GDM1 (cell line): Measurements from ENCODE around the gene APOC3.

ENCODE experiments used
- DNase-seq: peaks from one replicate; lab custom pipeline; 2025; lab: John Stamatoyannopoulos, UW

The APOC3 gene

DNA sequence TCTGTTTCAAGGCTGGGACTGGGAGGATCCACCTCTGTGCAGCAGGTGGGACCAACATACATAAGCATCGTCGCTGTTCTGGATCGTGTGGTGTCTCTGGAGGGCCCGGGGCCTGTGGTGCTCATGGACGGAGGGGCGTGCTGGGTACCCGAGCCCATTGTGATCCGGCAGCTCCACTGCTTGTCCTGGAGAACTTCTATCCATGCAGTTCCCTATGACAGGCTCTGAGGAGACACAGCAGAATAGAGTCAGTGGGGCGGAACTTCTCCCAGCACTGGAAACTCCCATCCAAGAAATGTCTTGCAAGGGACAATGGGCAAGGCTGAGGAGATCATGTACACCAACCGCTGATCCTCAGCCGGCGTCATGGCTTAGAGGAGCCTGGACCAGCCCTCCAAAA is 19.4 kb downstream of the APOC3 start:
- no peak for DNase-seq

DNA sequence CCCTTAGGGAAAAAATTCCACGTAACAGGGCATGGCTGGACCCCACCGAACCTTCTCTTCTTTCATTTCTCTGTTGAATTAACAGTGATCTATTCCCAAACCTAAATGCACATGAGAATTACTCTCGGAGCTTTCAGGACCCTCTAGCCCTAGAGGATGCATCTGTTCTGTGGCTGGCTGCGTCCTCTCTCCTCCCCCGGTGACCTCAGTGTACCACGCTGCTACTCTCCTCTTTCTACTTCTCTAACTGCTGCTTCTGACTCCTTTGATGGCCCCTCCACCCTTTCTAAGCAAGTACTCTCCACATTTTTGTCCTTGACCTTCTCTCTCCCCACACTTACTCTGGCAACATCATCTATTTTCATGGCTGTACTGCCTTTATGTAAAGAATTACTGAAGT is 19.8 kb downstream of the APOC3 start:
- DNase-seq: peak; percentile 67

DNA sequence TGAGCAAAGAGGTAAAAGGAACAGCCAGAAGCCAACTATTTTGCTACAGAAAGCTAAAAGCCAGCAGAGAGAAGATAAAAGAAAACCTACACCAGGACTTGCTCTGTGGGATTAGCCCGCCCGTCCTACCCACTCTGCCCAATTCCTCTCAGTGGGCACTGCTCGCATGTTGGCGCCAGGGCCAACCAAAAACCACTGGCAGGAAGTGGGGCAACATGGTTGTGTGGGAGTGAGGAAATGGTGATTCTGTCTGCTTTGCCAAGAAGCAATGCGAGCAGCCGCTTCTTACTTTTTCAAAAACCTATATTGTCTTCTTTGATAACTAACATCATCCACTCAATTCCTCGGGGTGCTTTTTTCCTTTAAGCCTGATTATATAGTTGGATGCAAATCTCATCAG is 21.9 kb downstream of the APOC3 start:
- peak; percentile 85 for DNase-seq

DNA sequence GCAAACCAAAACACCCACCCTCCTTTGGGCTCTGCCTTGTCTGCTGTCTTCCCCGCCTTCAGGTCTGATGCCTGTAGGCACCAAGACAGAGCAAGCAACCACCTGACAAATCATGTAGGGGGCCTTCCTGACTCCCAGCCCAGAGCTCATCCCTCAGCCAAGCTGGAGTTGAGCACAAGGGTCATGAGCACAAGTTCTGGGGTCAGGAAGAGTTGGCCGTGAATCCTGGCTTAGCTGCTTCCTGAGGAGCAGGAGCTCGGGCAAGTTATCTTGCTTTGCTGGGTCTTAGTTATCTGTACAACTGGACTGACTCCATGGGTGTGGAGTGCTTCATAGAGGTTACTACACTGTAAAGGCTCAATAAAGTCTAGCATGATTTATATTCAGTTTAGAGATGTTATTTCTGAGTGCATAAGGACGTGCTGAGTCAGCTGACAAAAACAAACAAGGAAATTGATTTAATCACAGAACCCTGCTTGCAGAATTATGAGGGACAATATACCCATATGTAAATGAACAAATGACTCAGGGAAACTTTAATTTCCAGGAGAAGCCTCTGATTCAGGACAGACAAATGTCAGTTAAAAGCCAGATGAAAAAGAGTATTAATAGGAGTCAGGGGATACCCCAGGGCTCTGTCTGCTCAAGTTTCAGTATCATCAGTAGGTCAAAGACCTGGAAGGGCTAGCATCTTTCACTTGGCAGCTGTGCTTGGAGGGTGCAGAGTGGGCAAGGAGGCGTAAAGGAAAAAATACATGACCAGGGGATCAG is 22.7 kb downstream of the APOC3 start:
- DNase-seq: no peak

DNA sequence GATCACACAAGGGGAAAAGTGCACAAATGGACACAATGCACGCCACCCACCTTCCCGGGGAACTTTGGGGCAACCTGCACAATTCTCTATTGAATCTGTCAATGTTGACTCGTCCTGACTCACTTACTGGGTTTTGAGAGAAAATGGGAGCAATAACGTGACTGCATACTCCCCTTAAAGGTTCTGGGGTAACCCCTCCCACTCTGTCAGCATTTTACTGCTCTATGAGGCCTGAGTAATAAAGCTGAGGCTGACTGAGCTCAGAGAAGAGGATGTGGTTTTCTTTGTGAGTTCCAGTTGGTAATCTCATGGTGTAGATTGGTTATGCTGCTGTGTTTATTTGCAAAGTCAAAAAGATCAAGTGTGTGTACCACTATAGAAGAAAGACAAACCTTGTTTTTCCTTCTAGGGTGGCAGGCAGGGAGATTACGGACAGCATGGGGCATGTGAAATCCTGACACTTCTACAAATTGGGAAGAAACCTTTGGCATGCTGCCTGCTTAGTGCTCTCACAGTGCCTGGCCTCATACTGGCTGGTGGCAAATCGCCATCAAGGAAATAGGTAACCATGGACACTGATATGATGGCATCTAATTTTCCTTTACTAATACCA is 23.9 kb downstream of the APOC3 start:
- DNase-seq: peak; percentile 79

DNA sequence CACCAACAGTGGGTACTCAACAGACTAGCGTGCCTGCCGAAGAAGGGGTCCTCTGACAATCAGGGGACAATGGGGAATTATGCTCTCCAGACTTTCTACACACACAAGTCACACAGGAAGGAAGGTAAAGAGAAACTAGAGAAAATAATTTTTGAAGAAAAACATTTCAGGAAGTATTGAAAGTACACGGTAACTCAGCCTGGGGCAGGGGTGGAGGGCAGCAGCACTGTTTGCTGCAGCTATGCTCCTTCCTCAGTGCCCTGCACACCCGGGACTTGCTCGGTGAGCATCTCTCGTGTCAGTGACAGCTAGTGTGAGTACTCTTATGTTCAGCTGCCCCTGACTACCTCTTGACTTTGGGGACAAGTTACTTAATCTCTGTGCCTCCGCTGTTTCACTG is 25.7 kb downstream of the APOC3 start:
- DNase-seq: no peak

DNA sequence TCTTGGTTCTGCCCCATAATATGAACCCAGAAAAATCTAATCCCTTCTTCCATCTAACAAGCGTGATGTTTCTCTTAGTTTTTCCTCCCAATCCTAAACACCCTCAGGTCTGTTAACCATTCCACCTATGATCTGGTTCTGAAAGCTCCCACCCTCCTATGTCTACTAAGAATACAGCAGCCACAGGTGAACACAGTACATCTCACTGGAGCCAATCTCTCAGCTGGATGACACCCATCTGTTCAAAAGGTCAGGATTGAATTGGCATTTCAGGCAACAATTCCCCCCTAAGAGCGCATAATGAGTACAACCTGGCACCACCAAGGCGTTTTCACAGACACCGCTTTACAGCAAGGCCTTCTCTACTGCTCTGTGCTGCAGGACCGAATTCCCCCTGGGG is 26.7 kb downstream of the APOC3 start:
- DNase-seq: no peak

DNA sequence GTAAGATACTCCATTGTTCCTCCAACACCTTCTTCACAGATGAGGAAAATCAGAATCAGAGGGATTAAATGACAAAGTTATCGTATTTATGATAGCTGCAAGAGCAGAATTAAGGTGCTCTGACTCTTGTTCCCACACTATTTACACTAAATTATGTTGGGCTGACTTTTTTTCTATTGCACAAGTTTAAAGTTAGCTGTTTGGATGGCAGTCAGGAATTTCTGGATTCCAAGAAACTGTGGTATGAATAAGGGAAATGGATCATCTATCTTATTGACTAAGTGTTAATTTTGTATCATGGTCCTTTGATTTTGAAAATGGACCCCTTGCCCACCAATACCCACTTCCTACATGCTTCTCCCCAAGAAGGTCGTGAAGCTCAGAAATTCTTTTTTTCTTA is 27.6 kb downstream of the APOC3 start:
- no peak for DNase-seq

DNA sequence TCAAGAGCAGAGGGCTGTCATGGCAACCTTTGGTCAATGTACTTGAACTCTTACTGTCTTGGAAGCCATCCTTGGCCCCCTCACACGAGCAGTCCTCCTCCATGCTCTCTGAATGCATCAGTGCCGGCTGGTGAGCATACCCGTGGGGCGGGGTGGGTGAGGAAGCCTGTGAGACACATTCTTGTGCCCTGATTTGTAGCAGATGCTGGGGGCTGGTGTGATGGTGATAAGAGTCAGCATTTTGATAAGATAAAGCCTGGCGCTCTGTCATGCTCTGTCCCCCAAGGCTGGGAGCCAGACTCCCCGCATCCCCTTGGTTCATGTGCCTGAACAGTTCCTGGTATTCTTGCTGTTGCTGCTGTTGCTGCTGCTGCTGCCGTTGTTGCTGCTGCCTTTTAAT is 28.2 kb downstream of the APOC3 start:
- DNase-seq: no peak

DNA sequence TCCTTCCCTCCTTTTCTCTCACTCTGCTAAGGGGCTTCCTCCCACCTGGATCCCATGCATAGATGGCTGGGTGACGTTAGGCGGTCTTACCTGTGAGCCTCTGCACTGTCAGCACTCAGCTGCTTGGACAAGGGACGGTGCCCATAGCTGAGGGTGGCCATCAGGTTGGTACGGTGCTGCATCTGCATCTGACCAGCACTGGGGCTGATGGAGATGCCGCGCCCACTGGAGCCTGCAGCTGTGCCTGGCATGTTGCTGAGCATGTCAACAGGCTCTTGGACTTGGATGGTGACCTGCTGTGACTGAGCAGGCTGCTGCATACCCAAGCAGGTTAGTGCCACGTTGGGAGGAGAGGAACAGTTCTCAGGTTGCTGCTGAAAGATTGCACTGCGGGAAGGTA is 29.5 kb downstream of the APOC3 start:
- no peak for DNase-seq

DNA sequence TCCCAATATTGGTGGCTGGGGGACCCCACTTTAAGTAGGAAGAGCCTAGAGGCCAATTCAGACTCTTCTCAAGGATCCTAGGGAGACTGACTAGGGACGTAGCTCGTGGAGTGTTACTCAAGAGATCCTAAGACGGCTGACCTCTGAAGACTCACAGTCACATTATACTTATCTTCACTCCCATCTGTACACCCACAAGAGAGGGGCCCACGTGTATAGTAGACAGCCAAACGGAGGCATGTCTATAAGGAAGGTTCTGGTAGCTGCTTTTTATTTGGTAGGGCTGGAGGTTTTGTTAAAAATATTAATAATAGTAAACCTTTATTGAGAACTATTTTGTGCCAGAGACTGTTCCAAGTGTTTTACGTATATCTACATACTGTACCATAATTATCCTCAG is 30.6 kb downstream of the APOC3 start:
- DNase-seq: no peak

DNA sequence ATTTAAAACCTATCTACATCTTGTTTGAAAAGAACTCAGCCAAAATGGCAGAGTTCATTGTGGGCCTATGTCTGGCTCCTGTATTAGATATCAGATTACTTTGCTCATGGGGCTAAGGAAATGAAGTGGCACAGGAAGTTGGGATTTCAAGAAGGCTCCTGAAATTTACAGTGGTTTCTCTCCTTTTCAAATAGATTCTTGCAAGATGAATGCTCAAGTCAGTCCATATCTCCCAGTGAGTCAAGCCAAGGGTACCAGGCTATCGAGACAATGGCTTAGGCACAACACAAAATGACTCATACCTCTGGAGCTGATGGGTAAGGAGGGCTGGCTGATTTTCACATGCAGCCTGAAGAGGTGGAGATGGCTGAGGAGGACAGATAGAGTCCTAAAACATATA is 31.8 kb downstream of the APOC3 start:
- DNase-seq: no peak

DNA sequence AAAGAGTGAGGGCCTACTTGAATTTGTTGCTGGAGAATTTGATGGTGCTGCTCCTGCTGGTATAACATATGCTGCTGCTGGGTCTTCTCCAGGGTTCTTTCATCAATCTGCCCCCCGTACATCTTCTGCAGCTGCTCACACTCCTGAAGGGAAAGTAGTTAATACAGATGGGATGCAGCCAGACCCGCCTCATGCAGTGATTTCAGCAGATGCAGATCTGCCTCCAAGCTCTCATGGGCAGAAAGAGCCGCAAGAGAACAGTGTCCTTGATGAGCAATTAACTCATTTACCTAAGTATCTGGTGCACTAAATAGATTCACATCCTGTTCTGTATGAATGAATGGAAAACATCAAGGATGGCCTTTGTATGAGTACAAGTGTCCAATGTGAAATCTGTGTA is 32.5 kb downstream of the APOC3 start:
- DNase-seq: no peak

DNA sequence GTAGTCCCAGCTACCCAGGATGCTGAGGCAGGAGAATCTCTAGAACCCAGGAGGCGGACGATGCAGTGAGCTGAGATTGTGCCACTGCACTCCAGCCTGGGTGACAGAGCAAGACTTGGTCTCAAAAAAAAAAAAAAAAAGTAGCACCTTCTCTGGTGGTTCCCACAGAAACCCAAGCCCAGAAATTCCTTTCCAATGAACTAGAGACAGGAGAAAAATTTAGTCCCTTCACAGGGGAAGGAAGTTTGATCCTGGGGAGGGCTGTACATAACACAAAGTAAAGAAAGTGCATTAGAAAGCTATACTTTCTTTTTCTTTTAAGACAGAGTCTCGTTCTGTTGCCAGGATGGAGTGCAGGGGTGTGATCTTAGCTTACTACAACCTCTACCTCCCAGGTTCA is 33.2 kb downstream of the APOC3 start:
- no peak for DNase-seq

DNA sequence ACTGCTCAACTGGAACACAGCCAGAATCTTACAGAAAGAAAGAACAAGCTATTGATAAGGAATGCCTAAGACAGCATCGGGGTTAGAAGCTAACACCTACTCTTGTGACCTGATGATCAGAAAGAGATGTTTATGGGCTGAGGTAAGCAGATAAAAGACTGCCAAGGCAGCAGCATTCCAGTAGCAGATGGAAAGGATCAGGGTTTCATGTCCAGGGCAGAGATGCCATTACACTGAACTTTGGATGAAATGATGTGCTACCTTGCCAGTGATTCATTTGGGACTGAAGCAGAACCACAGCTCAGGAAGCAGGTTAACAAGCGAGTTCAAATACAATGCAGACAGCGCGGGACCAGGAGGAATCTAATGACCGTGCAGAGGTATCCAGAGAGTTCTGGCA is 34.8 kb downstream of the APOC3 start:
- no peak for DNase-seq

DNA sequence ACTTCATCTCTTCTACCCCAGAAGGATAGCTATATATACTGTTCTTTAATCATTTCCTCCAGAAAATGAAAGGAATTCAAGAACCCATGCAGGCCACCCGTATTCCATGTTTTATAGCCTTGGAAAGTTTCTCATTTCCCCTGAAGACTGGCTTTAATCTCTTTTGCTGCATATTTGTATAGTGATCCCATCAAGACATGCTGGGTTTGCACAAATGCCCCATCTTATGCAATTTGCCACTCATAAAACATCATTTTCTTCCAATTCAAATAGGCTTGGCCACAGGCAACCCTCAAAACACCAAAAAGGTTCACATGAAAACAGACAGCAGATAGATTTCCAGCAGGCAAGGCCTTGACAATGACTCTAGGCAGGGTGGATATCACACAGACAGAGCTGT is 36.0 kb downstream of the APOC3 start:
- DNase-seq: no peak

DNA sequence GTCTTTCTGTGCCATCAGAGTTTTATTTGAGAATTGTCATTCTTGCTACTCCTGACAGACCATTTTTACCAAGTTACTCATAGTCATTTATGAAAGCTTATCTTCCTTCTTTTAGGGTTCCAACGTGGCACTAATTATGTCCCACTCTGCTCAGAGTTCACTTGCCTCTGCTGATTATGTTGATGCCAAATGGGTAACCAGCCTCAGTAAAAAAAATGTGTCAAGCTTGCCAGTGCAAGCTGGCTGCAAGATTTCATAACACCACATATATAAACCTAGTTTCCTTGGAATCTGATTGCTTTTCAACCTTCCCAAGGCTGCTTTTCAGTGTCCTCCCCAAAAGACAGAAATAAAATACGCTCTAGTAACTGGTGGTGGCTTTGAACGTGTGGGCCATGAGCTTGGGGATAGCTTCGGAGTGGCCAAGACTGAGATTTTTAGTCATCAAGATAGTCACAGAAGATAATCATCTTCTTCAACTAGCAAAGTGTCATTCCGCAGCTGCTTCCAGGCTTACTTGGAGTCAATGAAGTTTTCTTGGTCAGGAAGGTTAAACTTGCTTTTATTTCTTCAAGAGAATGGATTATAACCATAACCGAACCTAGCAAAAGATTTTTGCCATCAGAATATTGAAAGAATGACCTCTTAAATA is 37.2 kb downstream of the APOC3 start:
- no peak for DNase-seq

DNA sequence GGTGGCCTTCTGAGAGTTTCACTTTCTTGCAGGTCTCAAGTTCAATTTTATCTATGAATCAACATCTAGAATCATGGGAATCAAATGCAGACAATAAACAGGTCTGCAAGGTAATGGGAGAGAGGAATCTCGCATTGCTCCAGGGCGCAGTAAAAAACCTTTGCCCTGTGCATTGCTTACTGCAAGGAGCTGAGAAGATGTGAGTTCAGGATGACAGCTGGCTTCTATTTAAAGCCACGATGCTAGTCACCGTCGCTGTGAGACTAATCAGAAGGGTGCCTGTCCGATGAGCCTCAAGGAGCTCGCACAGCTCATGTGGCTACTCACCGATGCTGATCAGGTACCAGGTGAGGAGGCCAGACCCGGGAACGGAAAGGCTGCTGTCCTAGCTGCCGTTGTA is 37.9 kb downstream of the APOC3 start:
- DNase-seq: no peak

DNA sequence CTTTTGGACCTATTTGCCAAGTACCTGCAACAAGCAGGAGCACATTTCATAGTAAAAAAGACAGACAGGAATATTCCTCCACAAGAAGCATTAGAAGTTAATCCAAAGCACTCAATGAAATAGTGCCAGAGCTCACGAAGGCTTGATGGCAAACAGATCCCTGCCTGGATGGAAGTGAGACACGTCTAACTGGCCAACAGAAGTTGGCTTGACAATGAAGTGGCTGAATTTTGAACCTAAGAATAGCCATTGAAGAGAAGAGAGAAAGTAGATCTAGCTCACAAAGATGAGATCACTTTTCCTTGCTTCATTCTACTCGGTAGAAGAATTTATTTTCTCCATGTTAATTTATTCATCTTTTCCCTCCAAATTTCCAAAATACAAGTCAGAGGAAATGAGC is 38.4 kb downstream of the APOC3 start:
- DNase-seq: no peak

DNA sequence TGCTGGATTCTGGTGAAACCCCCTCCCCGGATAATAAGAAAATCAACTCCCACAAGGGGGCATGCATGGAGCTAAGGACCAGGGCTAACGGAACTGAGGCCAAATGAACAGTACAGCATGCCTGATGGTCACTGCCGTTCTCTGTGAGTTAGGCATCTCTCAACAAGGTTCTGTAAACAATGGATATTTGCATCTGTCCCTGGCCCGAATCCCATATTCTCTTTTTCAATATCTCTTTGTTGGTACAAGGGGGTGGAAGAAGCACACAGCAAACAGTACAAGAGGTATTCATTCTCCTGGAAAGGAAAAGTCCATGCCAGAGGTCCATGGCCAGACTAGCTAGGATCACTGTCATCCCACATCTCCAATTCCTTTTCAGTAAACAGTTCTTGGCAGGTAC is 39.9 kb downstream of the APOC3 start:
- no peak for DNase-seq

DNA sequence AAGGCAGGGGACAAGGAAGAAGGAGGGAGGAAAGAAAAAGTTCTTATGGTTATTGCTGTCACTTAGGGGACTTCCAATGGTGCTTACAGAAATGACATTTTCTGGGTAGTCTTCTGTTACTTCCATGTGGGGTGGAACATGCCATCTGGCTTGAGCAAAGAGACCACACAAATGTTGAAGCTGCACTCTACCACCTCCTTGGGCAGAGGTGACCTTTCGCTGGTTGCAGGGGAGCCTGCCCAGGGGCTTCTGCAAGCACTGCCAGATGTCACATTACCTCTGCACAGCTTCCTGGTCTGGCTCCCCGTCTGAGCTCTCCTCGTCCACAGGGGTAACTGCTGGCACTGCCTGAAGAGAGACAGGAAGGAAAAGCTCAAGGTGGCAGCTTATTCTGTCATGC is 40.3 kb downstream of the APOC3 start:
- DNase-seq: peak; percentile 80

DNA sequence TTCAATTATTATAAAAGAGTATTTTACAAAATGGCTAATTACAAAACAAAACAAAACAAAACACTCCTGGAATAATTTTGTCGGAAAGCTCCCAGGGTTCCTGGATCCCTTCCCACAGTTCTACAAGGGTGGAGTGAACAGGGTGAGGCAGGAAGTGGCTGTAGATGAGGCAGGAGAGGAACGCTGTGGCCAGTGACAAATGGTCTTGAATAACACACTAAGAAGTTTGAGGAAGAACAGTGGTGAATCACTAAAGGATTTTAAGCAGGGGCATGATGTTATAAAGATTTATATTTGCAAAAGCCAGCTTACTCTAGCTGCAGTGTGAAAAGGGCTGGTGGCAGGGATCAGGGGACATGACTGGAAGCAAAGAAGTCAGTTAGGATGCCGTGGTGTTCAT is 41.5 kb downstream of the APOC3 start:
- no peak for DNase-seq

DNA sequence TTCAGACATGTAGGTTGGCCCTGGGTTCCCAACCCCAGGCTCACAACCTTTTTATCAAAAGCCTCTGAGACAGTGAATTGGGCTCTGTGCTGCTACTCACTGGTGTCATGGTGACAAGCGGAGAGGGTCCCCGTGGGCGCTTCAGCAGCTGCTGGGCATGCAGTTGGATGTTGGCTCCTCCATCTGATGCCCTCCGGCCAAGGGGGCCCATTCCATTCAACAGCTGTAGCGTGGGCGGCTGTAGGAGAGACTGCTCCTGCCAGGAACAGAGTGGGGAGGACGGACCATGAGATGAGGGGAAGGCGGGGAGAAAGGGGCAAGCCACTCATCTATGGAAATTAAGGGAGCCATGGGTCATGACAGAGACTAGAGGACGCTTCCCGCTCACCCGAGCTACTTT is 43.7 kb downstream of the APOC3 start:
- no peak for DNase-seq

DNA sequence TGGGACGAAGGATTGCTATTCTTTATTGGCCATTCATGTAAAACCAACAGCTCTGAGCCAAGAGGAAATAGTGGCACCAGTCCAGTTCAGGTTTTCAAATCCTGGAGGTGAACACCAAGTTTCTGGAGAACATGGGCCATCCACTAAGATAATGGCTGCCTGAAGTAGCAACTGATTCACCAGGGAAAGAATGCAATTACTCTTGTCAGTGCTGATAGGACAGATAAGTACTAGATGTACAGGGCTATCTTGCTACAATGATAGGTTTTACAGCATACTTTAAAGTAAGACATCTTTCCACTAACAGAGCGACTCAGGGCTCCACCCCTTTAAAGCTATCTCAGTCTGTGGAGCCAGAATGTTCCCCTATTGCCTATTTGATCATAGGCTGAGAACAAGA is 44.5 kb downstream of the APOC3 start:
- DNase-seq: no peak
